Measurements from ENCODE around the gene B4GALNT4. TPM values are rescaled to one million over a fixed set of nuclear protein-coding genes. Genes with fewer than 3 reads are reported as not detected.
"Not testable (repeated sequence)": the region's sequence is repeated elsewhere in the genome, so short reads cannot be mapped to it uniquely, and the experiment has no call there.

B4GALNT4 gene
- total RNA-seq, 1 donor from 2014 or later: 1.5 TPM

- H3K36me3 Mint-ChIP-seq (ENCODE audit: low read depth): no peaks in the 10 kb centered on the region
- DNase-seq (ENCODE audit: low spot score): no peak
- peaks cover 8% of the 10 kb centered on the region for H3K9me3 Mint-ChIP-seq
- peaks cover 11% of the 10 kb centered on the region for H3K27me3 Mint-ChIP-seq (ENCODE audit: low read depth)
- H3K4me1 Mint-ChIP-seq (ENCODE audit: low read depth): no peaks in the 10 kb centered on the region
- no peak overlapping the region for H3K4me3 Mint-ChIP-seq (ENCODE audit: low read depth)
- intact Hi-C loops (cut with micrococcal nuclease): no loop called here
- H3K27ac Mint-ChIP-seq: no peak overlapping the region
These were observed 18.0 kb downstream of the B4GALNT4 start for GRCh38 chr11:387193-387793.

GRCh38 chr11:389369-389768 lies 20.1 kb downstream of the B4GALNT4 start:
- H3K9me3 Mint-ChIP-seq; DNase-seq (ENCODE audit: low spot score); H3K27me3 Mint-ChIP-seq (ENCODE audit: low read depth); H3K4me1 Mint-ChIP-seq (ENCODE audit: low read depth); intact Hi-C loops (cut with micrococcal nuclease); H3K36me3 Mint-ChIP-seq (ENCODE audit: low read depth); H3K27ac Mint-ChIP-seq; H3K4me3 Mint-ChIP-seq (ENCODE audit: low read depth): not testable (repeated sequence)

GRCh38 chr11:390175-390574 lies 20.9 kb downstream of the B4GALNT4 start:
- Mint-ChIP-seq H3K4me1 (ENCODE audit: low read depth) (no peaks in the 10 kb centered on the region), H3K36me3 (ENCODE audit: low read depth) (no peaks in the 10 kb centered on the region), H3K27ac (no peak overlapping the region), H3K9me3 (peaks cover 8% of the 10 kb centered on the region), H3K27me3 (ENCODE audit: low read depth) (peaks cover 8% of the 10 kb centered on the region), H3K4me3 (ENCODE audit: low read depth) (no peak overlapping the region)
- intact Hi-C loops (cut with micrococcal nuclease): no loop called here
- no peak for DNase-seq (ENCODE audit: low spot score)

GRCh38 chr11:391117-392017 lies 22.1 kb downstream of the B4GALNT4 start:
- peaks cover 8% of the 10 kb centered on the region for H3K9me3 Mint-ChIP-seq
- no peaks in the 10 kb centered on the region for H3K36me3 Mint-ChIP-seq (ENCODE audit: low read depth)
- no peaks in the 10 kb centered on the region for H3K4me1 Mint-ChIP-seq (ENCODE audit: low read depth)
- peaks cover 8% of the 10 kb centered on the region for H3K27me3 Mint-ChIP-seq (ENCODE audit: low read depth)
- H3K4me3 Mint-ChIP-seq (ENCODE audit: low read depth): no peak overlapping the region
- intact Hi-C loops (cut with micrococcal nuclease): no loop called here
- H3K27ac Mint-ChIP-seq: no peak overlapping the region
- no peak for DNase-seq (ENCODE audit: low spot score)

- Mint-ChIP-seq H3K27ac (no peak overlapping the region), H3K4me3 (ENCODE audit: low read depth) (no peak overlapping the region), H3K36me3 (ENCODE audit: low read depth) (no peaks in the 10 kb centered on the region), H3K9me3 (peaks cover under 1% of the 10 kb centered on the region), H3K27me3 (ENCODE audit: low read depth) (peaks cover 8% of the 10 kb centered on the region), H3K4me1 (ENCODE audit: low read depth) (no peaks in the 10 kb centered on the region)
- no peak for DNase-seq (ENCODE audit: low spot score)
- intact Hi-C loops (cut with micrococcal nuclease): no loop called here
These were observed 22.9 kb downstream of the B4GALNT4 start for GRCh38 chr11:392102-392777.

GRCh38 chr11:393219-394033 lies 24.1 kb downstream of the B4GALNT4 start:
- H3K36me3 Mint-ChIP-seq (ENCODE audit: low read depth): no peaks in the 10 kb centered on the region

GRCh38 chr11:394034-394857 lies 24.9 kb downstream of the B4GALNT4 start, which contains the start of gene PKP3:
TSS of gene PKP3 (plus strand) at chr11:394209. CDS start at chr11:394293, 84 bp downstream.
- Mint-ChIP-seq H3K4me3 (ENCODE audit: low read depth) (no peak within 1 kb of the TSS), H3K4me1 (ENCODE audit: low read depth) (no peaks in the 10 kb centered on the region), H3K27ac (no peak within 1 kb of the TSS), H3K27me3 (ENCODE audit: low read depth) (peaks cover 2% of the 10 kb centered on the region), H3K9me3 (peaks cover 4% of the 10 kb centered on the region), H3K36me3 (ENCODE audit: low read depth) (no peaks in the 10 kb centered on the region)
- intact Hi-C loops (cut with micrococcal nuclease): no loop called here
- no peak for DNase-seq (ENCODE audit: low spot score)

More at GRCh38 chr11:393219-394033, 24.1 kb downstream of the B4GALNT4 start:
- no peaks in the 10 kb centered on the region for H3K4me1 Mint-ChIP-seq (ENCODE audit: low read depth)
- no peak overlapping the region for H3K4me3 Mint-ChIP-seq (ENCODE audit: low read depth)
- no peaks in the 10 kb centered on the region for H3K9me3 Mint-ChIP-seq
- DNase-seq (ENCODE audit: low spot score): no peak
- no peak overlapping the region for H3K27ac Mint-ChIP-seq
- intact Hi-C loops (cut with micrococcal nuclease): no loop called here
- no peaks in the 10 kb centered on the region for H3K27me3 Mint-ChIP-seq (ENCODE audit: low read depth)

GRCh38 chr11:394858-395655 lies 25.8 kb downstream of the B4GALNT4 start:
- Mint-ChIP-seq H3K4me1 (ENCODE audit: low read depth) (no peaks in the 10 kb centered on the region), H3K27me3 (ENCODE audit: low read depth) (peaks cover 7% of the 10 kb centered on the region), H3K9me3 (peaks cover 4% of the 10 kb centered on the region), H3K36me3 (ENCODE audit: low read depth) (no peaks in the 10 kb centered on the region), H3K4me3 (ENCODE audit: low read depth) (no peak overlapping the region), H3K27ac (no peak overlapping the region)
- no peak for DNase-seq (ENCODE audit: low spot score)
- intact Hi-C loops (cut with micrococcal nuclease): no loop called here

- Mint-ChIP-seq H3K27ac (no peak overlapping the region), H3K4me1 (ENCODE audit: low read depth) (no peaks in the 10 kb centered on the region), H3K27me3 (ENCODE audit: low read depth) (peaks cover 7% of the 10 kb centered on the region), H3K36me3 (ENCODE audit: low read depth) (no peaks in the 10 kb centered on the region), H3K9me3 (peaks cover 4% of the 10 kb centered on the region), H3K4me3 (ENCODE audit: low read depth) (no peak overlapping the region)
- intact Hi-C loops (cut with micrococcal nuclease): no loop called here
- no peak for DNase-seq (ENCODE audit: low spot score)
These were observed 26.6 kb downstream of the B4GALNT4 start for GRCh38 chr11:395866-396265.

GRCh38 chr11:396511-396947 lies 27.2 kb downstream of the B4GALNT4 start:
- no peak overlapping the region for H3K4me3 Mint-ChIP-seq (ENCODE audit: low read depth)
- no peak overlapping the region for H3K27ac Mint-ChIP-seq
- H3K9me3 Mint-ChIP-seq: peaks cover 4% of the 10 kb centered on the region
- no peak for DNase-seq (ENCODE audit: low spot score)
- H3K27me3 Mint-ChIP-seq (ENCODE audit: low read depth): peaks cover 7% of the 10 kb centered on the region
- H3K36me3 Mint-ChIP-seq (ENCODE audit: low read depth): no peaks in the 10 kb centered on the region
- intact Hi-C loops (cut with micrococcal nuclease): no loop called here
- H3K4me1 Mint-ChIP-seq (ENCODE audit: low read depth): no peaks in the 10 kb centered on the region

GRCh38 chr11:396948-397548 lies 27.7 kb downstream of the B4GALNT4 start:
- no peak for DNase-seq (ENCODE audit: low spot score)
- H3K27ac Mint-ChIP-seq: no peak overlapping the region

More at GRCh38 chr11:396948-397548, 27.7 kb downstream of the B4GALNT4 start:
- Mint-ChIP-seq H3K9me3 (peaks cover 4% of the 10 kb centered on the region), H3K27me3 (ENCODE audit: low read depth) (peaks cover 7% of the 10 kb centered on the region), H3K4me3 (ENCODE audit: low read depth) (no peak overlapping the region), H3K4me1 (ENCODE audit: low read depth) (no peaks in the 10 kb centered on the region), H3K36me3 (ENCODE audit: low read depth) (no peaks in the 10 kb centered on the region)
- intact Hi-C loops (cut with micrococcal nuclease): no loop called here

All from activated T-helper 2 cell treated with anti-CD3 and anti-CD28 coated beads, Interferon-gamma antibody, Interleukin-2, Interleukin-4, amounts not matched to agents 10 μg/mL and 5 μg/mL and 100 μg/mL, durations not matched to agents 14 hours and 24 hours and 36 hours (primary cell).